ENCODE results near the gene FOXE3. TPM values are rescaled to one million over a fixed set of nuclear protein-coding genes. Genes with fewer than 3 reads are reported as not detected.
A peak's percentile ranks its signal among the peaks of the same experiment; 100 is the strongest.

The FOXE3 gene
- total and polyA plus RNA-seq, 8 donors: not detected

DNA sequence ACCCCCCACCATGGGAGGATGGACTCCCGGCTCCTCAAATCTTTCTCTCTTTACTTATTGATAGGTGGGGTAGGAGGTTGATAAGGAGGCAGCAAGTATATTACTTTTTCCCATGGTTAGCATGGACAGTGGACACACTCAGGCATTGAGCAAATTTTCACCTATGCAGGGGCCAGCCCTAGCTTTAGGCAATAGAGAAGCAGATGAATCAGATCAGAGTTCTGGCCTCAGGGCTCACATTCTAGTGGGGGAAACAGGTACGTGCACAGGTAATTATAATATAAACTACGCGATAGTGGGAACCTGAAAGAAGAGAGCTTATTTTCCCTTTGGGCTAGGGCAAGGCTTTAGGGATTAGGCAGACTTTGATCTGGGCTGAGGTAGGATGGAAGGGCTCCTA, 13.5 kb upstream of the FOXE3 start:
- Histone ChIP-seq H3K4me3 (no peak overlapping the region), H3K27ac (no peak overlapping the region), H3K9me3 (no peaks in the 10 kb centered on the region), H3K36me3 (no peaks in the 10 kb centered on the region), H3K27me3 (peaks cover 0 to 29% of the 10 kb centered on the region in 2 donors), H3K4me1 (no peaks in the 10 kb centered on the region)
- DNase-seq (no peak), ATAC-seq (no peak)
- TF ChIP-seq, protein P1, sequence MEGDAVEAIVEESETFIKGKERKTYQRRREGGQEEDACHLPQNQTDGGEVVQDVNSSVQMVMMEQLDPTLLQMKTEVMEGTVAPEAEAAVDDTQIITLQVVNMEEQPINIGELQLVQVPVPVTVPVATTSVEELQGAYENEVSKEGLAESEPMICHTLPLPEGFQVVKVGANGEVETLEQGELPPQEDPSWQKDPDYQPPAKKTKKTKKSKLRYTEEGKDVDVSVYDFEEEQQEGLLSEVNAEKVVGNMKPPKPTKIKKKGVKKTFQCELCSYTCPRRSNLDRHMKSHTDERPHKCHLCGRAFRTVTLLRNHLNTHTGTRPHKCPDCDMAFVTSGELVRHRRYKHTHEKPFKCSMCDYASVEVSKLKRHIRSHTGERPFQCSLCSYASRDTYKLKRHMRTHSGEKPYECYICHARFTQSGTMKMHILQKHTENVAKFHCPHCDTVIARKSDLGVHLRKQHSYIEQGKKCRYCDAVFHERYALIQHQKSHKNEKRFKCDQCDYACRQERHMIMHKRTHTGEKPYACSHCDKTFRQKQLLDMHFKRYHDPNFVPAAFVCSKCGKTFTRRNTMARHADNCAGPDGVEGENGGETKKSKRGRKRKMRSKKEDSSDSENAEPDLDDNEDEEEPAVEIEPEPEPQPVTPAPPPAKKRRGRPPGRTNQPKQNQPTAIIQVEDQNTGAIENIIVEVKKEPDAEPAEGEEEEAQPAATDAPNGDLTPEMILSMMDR (IDR thresholded peaks at IDR 0.05): no peak
- intact Hi-C loops (cut with DNase I): no loop called here

DNA sequence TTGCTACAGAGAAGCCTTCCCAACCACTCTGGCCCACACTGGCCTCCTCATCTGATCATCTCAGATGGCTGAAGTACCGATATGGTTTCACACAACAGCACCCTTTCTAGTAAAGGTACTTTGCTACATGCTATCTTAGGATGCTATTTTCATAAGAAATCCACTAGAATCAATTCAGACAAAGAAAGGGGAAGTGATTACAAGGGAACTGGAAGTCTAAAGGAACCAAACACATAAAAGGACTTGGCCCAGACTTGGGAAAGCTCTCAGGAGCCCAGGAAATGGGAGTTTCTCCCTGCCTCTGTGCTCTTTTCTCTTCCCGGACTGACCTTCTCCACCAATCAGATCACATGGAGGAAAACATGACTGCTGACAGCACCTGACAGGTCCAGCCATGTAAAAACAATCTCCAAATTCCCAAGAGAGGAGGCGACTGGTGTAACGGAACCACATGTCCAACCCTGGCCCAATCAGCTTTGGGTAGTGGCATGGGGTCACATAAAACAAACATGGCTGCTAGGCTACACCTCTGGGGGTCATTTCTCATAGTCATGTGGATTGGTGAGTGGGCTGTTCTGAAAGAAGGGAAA, 12.7 kb upstream of the FOXE3 start:
- H3K27me3 ChIP-seq: peaks cover 0 to 29% of the 10 kb centered on the region in 2 donors
- DNase-seq (no peak), ATAC-seq (no peak)
- no peaks in the 10 kb centered on the region for H3K9me3 ChIP-seq
- no peak overlapping the region for H3K27ac ChIP-seq
- H3K36me3 ChIP-seq: no peaks in the 10 kb centered on the region
- TF ChIP-seq, protein P1 (IDR thresholded peaks at IDR 0.05): no peak
- H3K4me3 ChIP-seq: no peak overlapping the region
- intact Hi-C loops (cut with DNase I): no loop called here
- H3K4me1 ChIP-seq: no peaks in the 10 kb centered on the region

DNA sequence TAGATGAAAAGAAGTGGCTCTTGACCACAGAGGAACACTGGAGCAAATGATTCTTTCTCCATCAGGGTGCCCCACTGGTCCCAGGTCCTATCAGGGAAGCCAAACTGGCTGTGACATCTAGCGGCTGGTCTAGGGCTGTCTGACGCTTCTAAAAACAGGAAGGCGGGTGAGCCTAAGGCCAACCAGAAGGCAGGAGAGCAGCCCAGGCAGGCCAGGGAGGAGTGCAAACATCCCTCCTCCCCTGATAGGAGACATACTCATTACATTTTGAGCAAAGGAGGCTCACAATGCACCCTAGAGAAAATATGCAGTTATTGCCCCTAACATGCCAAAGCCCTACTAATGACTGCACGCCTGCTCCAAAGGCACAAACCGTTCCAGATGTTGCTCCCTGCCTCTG, 10.4 kb upstream of the FOXE3 start:
- H3K36me3 ChIP-seq: no peaks in the 10 kb centered on the region
- H3K4me3 ChIP-seq: no peak overlapping the region
- TF ChIP-seq, protein P1 (IDR thresholded peaks at IDR 0.05): no peak
- DNase-seq (peak in 1 of 4 donors; percentile 68), ATAC-seq (peak; percentile 22)
- H3K4me1 ChIP-seq: no peaks in the 10 kb centered on the region
- peaks cover 0 to 19% of the 10 kb centered on the region in 2 donors for H3K27me3 ChIP-seq
- intact Hi-C loops (cut with DNase I): no loop called here
- no peak overlapping the region for H3K27ac ChIP-seq
- H3K9me3 ChIP-seq: no peaks in the 10 kb centered on the region

DNA sequence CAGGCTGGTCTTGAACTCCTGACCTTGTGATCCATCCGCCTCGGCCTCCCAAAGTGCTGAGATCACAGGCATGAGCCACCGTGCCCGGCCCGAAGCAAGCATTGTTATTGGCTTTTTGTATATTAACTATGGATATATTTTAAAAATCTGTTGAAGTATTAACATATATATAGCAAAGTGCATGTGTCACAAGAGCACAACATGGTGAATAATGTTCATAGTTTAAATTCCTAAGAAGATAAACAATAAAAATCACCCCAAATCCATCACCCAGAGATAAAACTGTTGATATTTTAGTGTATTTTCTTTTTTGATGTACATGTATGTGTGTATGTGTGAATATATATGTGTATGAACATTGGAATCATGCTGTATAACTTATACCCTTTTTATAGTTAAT, 9.1 kb upstream of the FOXE3 start:
- Histone ChIP-seq H3K36me3 (no peaks in the 10 kb centered on the region), H3K9me3 (no peaks in the 10 kb centered on the region), H3K27me3 (peaks cover 0 to 19% of the 10 kb centered on the region in 2 donors), H3K4me3 (no peak overlapping the region), H3K27ac (no peak overlapping the region), H3K4me1 (no peaks in the 10 kb centered on the region)
- intact Hi-C loops (cut with DNase I): no loop called here
- no peak for DNase-seq
- no peak for ATAC-seq
- TF ChIP-seq, protein P1 (IDR thresholded peaks at IDR 0.05): no peak

DNA sequence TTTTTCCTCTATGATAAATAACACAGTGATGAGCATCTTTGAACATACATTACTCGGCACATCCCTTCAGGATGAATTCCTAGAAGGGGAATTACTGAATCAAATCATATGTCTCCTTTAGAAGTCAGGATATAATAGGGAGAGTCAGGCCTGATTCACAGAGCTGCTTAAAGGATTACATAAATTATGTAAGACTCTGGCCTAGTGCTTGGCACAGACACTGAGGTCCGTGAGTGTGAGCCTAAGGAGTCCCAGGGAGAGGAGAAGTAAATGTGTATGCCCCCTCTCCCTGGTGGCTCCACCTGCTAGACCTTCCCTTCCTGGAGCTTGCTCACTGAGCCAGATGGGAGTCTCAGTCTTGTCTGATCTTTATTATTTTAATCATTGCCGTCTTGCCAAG, 8.6 kb upstream of the FOXE3 start:
- no peaks in the 10 kb centered on the region for H3K4me1 ChIP-seq
- H3K9me3 ChIP-seq: no peaks in the 10 kb centered on the region
- H3K27ac ChIP-seq: no peak overlapping the region
- H3K36me3 ChIP-seq: no peaks in the 10 kb centered on the region
- DNase-seq (no peak), ATAC-seq (no peak)
- TF ChIP-seq, protein P1 (IDR thresholded peaks at IDR 0.05): no peak
- peaks cover 0 to 19% of the 10 kb centered on the region in 2 donors for H3K27me3 ChIP-seq
- intact Hi-C loops (cut with DNase I): no loop called here
- no peak overlapping the region for H3K4me3 ChIP-seq
